RWPE1 (cell line): ENCODE measurements around the gene VPS18.

ENCODE experiments used
- CTCF ChIA-PET: fragments of 350-600 bp; sonication (Branson Sonifier 250); formaldehyde crosslinking; extraction: SDS; loops from one replicate; lab custom pipeline; 2021; lab: Yijun Ruan, JAX
- POLR2A ChIA-PET: fragments of 400-600 bp; formaldehyde crosslinking; extraction: SDS; loops from one replicate; lab custom pipeline; 2020; ENCODE audit warnings: antibody characterized with exemption; ENCODE audit not compliant: low non-redundant PET; lab: Yijun Ruan, JAX
- DNase-seq: peaks from one replicate; pipeline ENCODE4 v3.0.0; 2012; ENCODE audit warnings: low spot score
- H3K27ac ChIP-seq: fragments of 450-650 bp; 2 replicates; pipeline ENCODE4 v1.5.1; 2017
- TF ChIP-seq, protein P1 (sequence below): fragments of 450-650 bp; conservative IDR thresholded peaks from 2 replicates; pipeline ENCODE4 v1.5.1; 2017; ENCODE audit warnings: low read depth, mild to moderate bottlenecking

The VPS18 gene

DNA sequence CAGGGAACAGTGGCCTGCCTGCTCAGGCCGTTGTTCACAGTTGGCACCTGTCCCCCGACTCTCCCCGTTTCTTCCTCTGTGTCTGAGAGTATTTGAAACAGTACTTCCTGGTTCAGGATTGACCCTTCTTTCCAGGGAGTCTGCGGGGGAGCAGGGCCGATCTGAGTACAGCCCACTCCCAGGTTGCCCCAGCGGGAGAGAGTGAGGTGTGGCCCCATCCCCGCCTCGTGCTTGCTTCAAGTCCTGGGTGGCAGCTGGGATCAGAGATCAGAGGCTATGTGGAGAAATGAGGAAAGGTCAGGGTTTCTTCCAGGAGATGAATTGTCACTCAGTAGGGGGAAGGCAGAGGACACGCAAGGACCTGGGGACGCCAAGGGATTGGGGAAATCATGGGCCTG lies 28.4 kb downstream of the VPS18 start:
- TF ChIP-seq, protein P1, sequence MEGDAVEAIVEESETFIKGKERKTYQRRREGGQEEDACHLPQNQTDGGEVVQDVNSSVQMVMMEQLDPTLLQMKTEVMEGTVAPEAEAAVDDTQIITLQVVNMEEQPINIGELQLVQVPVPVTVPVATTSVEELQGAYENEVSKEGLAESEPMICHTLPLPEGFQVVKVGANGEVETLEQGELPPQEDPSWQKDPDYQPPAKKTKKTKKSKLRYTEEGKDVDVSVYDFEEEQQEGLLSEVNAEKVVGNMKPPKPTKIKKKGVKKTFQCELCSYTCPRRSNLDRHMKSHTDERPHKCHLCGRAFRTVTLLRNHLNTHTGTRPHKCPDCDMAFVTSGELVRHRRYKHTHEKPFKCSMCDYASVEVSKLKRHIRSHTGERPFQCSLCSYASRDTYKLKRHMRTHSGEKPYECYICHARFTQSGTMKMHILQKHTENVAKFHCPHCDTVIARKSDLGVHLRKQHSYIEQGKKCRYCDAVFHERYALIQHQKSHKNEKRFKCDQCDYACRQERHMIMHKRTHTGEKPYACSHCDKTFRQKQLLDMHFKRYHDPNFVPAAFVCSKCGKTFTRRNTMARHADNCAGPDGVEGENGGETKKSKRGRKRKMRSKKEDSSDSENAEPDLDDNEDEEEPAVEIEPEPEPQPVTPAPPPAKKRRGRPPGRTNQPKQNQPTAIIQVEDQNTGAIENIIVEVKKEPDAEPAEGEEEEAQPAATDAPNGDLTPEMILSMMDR = no peak
- no peak for DNase-seq
- no peak overlapping the region for H3K27ac ChIP-seq
- CTCF ChIA-PET = interaction anchor here (1.0 kb wide), 1 partner anchor 19 kb away, joined by 3 read pairs; no protein-coding TSS in a partner anchor
- POLR2A ChIA-PET = no interaction called here

DNA sequence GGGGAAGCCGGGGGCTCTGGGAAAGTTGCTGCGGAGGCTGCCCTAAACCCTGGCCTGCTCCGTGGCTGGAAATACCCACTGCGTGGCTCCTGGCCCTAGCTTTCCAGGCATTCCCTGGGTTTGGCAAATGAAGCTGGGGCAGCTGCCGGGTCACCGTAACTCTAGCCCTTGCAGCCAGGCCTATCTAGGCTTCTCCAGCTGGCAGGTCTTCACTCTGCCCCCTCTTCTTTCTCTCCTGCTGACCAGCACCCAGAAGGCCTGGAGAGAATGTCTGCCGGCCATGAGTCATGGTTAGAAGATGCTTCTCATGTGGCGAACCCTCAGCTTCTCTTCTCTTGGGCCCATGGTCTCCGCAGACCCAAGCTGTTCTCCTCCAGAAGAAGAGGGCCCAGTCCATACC lies 29.3 kb downstream of the VPS18 start:
- DNase-seq = no peak
- TF ChIP-seq, protein P1 = no peak
- ChIA-PET POLR2A (no interaction called here), CTCF (interaction anchor here (0.6 to 1.3 kb wide), 4 partner anchors 18 to 112 kb away, joined by 3 to 4 read pairs (median 4); no protein-coding TSS in a partner anchor)
- H3K27ac ChIP-seq = no peak overlapping the region

DNA sequence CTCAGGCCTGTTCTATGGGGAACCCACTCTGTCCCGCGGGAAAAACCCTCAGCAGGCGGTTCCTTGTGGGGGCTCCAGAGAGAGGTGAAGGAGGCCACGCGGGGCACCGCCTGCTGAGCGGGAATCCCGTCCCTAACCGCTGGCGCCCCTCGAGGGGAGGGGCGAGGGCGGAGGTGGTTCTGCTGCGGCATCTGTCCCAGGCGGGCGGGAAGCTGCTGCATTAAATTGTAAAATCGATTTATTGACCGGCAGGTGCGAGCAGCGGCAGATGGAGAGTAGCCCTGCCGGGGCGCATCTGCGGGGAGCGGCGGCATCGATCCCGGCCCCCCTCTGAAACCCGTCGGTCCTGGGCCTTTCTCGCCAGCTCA lies 31.2 kb downstream of the VPS18 start:
- CTCF ChIA-PET = interaction anchor here (0.5 to 1.6 kb wide), 4 partner anchors 17 to 42 kb away, joined by 3 to 10 read pairs (median 3); partner anchors contain the start of gene VPS18
- no peak overlapping the region for H3K27ac ChIP-seq
- no peak for DNase-seq
- TF ChIP-seq, protein P1 = no peak
- POLR2A ChIA-PET = no interaction called here

DNA sequence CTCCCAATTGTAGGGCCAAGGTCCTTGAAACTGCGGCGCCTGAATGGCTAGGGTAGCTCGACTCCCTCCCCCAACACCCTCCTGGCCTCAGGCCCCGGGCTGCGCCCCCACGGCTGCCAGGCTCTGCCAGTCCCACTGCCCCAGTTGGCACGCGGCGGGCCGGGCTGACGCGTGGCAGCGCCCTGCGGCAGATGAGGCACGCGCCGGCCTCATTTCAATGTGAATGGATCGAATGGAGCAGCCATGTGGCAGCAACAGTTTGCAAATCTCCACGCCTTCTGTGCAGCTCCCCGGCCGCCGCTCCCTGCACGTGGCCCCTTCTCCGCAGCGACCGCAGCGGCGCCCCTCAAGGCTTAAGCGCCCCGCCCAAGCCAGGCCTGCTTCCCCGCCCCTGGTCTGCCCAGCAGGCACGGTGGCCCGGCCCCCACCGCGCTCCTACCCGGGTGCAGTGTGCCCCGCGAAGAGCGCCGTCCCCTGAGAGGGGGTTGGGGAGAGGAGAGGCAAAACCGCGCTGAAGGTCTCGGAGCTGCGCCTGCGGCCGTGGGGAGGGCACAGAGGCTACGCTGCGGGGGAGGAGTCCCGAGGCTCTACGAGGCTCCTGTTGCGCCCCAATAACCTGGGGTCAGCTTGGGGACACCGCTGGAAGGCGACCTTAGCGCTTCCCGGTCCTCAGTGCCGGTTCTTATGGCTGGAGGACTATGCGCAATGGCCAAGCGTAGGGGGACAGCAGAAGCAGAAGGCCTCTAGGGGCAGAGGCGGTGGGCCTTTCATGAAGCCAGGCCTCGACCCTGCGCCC lies 31.8 kb downstream of the VPS18 start:
- H3K27ac ChIP-seq = no peak overlapping the region
- DNase-seq = no peak
- ChIA-PET POLR2A (no interaction called here), CTCF (interaction anchor here (0.5 to 1.6 kb wide), 4 partner anchors 16 to 41 kb away, joined by 3 to 10 read pairs (median 3); partner anchors contain the start of gene VPS18)
- TF ChIP-seq, protein P1 = no peak

DNA sequence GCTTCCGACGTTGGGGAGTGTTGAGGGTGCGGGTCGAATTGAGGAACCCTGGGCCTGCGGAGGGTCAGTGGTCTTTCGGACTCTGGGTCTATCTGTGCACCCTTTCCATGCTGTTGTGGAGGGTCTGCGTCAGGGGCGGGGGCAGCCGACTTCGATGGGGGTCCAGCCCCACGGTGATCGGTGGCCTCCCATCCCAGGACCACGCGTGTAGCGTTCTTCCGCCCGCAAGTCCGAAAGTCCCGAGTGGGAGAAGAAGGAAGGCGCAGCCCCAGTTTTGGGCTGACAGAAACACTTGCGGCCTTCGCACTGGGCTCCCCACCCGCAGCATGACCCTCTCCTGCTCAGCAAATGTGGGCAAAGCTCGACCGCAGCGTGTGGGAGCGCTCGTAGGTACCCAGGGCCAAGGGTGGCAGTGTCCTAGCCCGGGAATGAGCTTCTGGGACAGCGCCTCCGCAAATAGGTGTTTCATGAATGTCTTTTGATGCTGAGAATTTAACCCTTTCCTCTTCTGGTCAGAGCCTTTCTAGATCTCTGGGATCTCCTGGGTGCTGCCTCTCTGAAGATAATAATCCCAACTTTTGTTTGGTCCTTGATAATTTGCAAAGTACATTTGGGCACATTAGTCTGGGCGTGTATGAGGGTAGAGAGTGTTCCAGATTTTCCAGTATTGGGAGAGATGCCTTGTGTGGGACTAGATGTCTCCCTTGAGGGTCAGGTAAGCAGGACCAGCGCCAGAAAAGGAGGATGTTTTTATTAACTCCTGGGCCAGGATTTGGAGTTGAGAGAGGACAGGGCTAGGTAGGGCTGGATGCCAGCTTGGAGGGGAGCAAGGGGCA lies 32.6 kb downstream of the VPS18 start:
- DNase-seq = no peak
- CTCF ChIA-PET = interaction anchor here (0.7 to 1.6 kb wide), 3 partner anchors 20 to 30 kb away, joined by 4 to 10 read pairs (median 6); no protein-coding TSS in a partner anchor
- POLR2A ChIA-PET = no interaction called here
- TF ChIP-seq, protein P1 = no peak
- H3K27ac ChIP-seq = no peak overlapping the region

DNA sequence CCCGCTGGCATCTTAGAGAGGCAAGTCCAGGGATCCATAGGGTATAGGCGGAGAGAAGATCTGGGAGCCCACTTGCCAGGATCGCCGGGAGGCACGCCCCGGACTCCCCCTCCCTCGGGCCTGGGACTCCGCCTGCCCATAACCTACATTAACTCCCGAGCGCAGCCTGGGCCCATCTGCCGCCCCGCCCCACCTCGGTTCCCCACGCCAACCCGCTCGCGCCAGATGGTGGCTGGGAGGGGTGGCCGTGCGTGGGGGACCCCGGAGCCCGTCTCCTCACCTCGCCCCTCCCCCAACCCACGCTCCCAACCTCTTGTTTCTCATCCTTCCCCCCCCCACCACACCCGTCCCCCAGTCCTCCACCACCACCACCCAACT lies 33.2 kb downstream of the VPS18 start:
- POLR2A ChIA-PET = no interaction called here
- DNase-seq = no peak
- TF ChIP-seq, protein P1 = no peak
- CTCF ChIA-PET = interaction anchor here (0.7 to 1.9 kb wide), 4 partner anchors 20 to 30 kb away, joined by 4 to 7 read pairs (median 6); no protein-coding TSS in a partner anchor
- H3K27ac ChIP-seq = no peak overlapping the region
